Right lung (tissue), 5 donors: Measurements from ENCODE around the gene GPR62. TPM values are rescaled to one million over a fixed set of nuclear protein-coding genes. Genes with fewer than 3 reads are reported as not detected.

Source experiments
- DNase-seq, 2 donors: peaks; one replicate each; pipeline ENCODE4 v3.0.0-alpha.2; 2013
- polyA plus RNA-seq, 5 donors: library from polyadenylated mRNA; unstranded; fragments of 120-200 nt; gene quantifications; one replicate each; pipeline versions ENCODE4 v1.2.1 to v1.2.3, GENCODE V29; 2013; ENCODE audit warnings: inconsistent platforms in 1 of 5, low replicate concordance in 1 of 5; ENCODE audit not compliant: insufficient read length in 5 of 5, insufficient read depth in 1 of 5

GPR62 gene
- polyA plus RNA-seq, 5 donors: 0.18 to 0.38 (median 0.28) TPM

DNA sequence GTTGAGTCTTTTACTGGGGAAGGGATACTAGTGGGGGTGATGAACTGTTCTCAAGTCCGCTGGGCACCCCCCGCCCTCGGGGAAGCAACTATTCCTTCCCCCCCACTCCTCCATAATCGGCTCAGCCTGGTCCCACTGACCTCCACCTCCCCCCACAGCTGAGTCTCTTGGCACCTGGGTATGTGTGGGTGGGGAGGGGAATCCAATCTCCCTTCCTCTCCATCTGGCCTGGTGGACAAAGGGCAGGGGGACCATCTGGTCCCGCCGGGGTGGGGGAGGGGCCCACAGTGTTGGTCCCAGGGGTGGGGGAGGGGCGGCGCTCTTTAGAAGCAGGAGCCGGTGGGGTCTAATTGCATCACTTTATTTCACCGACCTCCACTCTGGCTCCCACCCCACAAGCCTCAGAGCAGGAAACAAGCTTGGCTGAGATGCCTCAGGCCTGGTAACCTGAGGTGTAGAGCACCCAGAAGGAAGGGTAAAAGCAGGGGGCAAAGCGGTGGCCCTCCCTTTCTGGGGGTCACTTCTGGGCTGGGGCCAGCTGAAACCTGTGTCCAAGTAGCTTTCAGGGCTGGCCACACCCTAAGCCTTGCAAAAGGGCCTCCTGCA is 13.1 kb downstream of the GPR62 start:
- peak in 1 of 2 donors; percentile 21 for DNase-seq

DNA sequence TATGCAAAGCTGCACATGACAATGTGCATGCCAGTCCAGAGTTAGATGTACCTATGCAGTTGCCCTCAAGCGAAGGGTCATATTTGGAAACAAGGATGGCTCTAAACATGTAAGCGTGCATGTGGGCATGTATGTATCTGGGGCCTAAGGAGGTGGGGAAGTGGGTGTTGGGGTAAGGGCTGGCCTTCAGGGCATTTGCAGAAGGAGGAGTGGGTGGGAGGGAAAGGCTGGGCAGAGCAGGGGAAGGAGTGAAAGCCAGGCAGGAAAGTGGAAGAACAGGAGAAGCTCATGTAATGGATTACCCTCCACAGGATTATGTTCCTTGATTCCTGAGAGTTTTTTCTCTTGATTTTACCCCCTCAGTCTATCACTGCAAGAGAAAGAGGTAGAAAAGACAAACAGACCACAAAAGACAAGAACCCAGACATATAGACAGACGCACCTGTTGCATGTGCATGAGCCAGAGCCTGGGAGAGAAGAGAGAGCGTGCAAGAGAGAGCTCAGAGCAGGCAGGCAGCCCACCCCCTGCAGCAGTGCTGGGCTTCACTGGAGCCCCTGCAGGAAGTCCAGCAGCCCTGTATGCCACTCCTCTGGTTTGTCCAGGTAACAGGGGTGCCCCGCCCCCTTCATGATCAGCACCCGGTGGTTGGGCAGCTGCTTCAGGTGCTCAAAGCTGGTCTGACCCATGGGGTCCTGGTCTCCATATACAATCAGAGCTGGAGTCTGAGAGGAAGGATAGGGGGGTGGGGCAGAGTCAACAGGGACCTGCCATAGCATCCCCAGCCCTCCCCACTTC is 13.9 kb downstream of the GPR62 start:
- DNase-seq: no peak

DNA sequence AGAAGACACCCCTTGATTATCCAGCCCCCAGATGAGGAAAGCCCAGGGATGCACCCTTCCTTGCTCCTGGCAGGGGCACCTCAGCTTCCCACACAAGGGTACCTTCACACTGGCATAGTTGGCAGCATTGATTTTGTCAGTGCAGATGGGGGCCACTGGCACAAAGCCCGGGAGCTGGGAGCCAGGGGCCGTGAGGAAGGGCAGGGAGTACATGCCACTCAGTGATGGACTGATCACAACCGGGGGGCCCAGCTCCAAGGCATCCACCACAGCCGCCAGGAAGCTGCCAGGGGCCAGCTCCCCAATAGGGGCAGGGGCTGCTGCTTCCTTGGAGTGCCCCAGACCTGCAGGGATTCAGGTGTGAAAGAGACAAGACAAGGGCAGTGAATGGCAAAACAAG is 14.7 kb downstream of the GPR62 start:
- DNase-seq: no peak

DNA sequence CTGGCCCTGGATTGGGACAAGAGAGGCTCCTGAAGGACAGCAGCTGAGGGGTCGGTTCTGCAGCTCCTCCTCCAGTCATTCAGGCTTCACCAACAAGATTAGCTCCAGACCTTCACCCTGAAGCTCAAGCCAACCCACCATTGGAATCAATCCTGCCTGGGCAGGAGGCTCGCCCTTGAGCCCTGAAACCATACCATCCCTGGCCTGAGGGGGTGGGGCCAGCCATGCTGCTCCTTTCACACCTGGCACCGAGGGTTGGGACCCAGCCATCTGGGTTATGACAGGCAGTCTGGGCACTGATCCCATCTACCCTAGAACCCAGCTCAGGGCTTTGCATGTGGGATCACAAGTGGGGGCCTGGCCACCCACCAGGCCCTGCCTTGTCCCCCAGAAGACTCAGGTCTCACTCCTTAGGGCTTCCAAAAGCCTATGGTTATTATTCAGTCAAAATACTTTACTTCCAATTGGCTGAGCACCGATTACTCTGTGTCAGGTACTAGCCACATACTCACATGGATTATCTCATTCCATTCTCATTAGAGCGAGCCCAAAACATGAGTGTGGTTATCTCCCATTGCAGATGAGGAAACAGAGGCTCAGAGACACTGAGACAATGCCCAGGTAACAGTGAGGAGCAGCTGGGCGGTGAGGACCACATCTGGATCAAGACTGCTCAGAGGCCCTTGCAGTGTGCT is 15.6 kb downstream of the GPR62 start:
- DNase-seq: no peak

DNA sequence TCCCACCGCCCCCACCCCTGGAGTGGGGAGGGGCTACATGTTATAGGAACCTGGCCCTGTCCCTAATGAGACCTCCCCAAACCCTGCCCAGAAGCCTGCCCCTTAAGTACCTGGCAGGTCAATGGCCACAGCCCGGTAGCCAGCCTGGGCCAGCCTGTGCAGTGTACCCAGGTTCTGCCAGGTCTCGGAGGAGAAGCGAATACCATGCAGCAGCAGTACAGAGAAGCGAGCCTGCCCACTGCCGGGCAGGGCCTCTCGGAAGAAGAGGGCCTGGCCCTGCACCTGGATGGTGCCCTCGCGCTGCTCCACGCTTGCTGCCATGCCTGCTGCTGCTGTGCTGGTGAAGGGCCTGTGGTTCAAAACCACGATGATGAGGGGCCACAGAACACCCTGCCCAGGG is 16.2 kb downstream of the GPR62 start:
- no peak for DNase-seq

DNA sequence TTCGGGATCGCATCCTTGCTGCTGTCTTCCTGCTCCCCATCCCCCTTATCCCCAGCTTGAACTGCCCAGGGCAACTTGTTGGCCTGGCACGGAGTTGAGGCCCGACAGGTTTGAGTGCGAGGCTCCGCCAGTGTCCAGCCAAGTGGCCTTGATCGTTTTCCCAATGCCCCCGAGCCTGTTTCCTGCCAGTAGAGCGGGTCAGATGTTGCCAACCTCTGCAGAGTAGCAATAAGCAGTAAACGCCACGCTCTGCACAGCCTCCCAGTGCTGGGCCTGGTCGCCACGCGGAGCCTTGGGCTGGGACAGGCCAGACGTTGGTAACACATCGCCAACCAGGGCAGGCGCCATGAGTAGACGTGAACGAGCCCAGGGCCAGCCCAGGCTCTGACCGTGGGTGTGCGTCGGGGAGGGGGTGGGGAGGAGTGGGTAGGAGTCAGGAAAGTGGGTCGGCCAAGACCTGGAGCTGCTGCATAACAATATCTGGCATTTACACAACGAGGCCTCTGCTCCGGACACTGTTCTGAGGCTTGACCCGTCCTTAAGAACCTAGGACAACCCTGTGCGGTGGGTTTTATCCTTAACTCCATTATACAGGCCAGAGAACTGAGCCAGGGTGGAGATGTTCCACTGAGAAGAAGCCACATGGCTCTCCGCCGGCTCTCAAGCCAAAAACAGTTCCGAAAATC is 19.2 kb downstream of the GPR62 start:
- DNase-seq: no peak

DNA sequence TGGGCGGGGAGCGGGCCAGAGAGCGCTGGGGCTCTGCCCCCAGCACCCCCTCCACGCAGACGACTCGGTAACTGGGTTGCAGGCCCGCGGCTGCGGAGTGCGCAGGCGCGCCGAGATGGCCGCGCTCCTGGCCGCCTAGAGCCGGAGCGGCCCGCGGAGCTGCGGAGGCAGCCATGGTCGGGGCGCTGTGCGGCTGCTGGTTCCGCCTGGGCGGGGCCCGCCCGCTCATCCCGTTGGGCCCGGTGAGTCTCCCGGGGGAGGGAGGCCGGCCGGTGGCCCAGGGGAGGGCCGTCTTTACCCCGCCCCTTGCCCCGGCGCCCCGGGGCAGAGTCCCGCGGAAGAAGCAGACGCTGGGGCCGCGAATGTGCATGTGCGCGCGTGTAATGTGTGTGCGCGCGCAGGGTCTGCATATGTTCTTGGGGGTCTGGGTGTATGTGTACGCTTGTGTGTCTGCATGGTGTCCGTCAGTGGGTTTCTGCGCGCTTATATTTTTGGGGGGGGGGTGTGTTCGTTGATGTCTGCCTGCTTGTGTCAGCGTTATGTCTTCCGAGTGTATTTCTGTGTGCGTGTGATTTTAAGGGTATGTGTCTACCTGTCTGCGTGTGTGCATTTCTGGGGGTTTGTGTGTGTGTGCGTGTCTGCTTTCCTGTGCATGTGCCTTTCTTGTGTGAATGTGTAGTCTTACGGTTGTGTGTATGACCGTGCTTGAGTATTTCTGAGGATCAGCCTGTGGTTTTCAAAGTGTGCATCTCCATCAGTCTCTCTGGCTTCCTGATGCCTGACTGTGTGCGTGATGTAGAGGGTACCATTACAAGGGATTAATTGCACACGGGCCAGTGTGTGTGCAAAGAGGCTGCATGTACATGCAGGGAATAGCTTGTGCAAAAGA is 20.0 kb downstream of the GPR62 start, which contains the start of gene ABHD14A:
TSS of gene ABHD14A (plus strand) at position 102 of the 889 bp plus-strand sequence. CDS start at position 174, 72 bp downstream.
- peak; percentile 61 to 67 for DNase-seq

DNA sequence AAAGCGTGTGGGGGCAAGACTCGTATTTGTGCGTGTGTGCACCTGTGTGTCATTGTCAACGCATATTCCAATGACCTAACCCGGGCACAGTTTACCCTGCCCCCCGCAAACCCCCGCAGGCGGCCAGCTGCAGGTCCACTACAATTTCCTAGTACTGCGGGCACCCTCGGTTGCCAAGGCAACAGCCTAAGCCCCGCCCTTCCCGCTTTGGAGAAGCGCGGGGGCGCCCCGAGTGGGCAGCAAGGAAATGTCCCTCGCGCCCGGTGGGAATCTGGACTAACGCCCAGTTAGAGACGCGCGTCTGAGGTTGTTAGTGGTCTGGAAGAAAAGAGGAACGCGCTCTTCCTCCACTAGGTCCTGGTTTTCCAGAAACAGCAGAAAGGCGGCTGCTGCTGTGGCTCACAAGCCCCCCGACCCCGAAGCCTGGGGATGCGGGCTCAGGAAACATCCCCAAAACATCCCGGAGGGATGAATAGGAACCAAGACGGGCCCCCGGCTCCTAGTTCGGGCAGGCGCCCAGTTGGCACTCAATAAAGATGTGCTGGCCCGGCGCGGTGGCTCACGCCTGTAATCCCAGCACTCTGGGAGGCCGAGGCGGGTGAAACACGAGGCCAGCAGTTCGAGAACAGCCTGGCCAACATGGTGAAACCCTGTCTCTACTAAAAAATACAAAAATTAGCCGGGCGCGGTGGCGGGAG is 20.8 kb downstream of the GPR62 start:
- DNase-seq: peak; percentile 70 to 74

DNA sequence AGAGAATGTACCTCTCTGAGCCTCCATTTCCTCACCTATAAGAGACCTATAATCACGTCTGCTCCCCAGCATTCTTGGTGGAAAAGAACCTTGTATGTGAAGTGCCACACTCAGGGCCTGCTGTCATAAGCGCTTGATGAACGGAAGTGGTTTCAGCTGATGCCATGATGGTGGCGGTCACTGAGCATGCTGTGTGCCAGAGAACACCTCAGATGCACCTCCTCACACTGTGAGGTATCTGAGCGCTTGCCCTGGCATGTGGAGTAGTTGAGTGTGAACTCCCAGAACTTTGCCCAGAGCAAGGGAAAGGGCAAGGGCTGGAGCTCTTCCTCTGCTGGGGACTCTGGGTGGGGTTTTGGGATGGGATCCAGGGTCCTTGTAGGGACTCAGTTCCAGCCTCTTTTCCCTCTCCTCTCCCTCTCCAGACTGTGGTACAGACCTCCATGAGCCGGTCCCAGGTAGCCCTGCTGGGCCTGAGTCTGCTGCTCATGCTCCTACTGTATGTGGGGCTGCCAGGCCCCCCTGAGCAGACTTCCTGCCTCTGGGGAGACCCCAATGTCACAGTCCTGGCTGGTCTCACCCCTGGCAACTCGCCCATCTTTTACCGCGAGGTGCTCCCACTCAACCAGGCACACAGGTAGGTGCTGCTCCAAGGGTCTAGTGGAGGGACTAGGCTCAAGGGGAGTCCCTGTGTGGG is 22.4 kb downstream of the GPR62 start:
- DNase-seq: no peak

DNA sequence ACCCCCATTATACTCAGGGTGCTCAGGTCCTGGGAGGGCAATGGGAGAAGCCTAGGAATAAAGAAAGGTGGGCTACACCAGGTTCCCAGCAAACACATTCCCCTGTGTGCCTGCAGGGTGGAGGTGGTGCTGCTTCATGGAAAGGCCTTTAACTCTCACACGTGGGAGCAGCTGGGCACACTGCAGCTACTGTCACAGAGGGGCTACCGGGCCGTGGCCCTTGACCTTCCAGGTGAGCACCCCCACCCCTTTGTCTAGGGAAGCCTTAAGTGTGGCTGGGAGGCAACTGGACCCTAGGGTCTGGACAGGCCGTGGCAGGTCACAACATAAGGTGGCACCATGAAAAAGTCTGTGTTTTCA is 22.9 kb downstream of the GPR62 start:
- DNase-seq: no peak

DNA sequence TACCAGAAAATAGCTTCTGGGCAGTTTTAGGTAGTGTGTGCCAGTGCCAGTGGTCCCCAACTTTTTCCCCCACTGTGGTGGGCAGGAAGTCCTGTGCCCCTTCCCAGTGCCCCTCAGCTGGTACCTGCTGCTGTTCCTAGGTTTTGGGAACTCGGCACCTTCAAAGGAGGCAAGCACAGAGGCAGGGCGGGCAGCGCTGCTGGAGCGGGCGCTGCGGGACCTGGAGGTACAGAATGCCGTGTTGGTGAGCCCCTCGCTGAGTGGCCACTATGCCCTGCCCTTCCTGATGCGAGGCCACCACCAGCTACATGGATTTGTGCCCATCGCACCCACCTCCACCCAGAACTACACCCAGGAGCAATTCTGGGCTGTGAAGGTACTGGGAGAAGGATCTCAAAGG is 25.1 kb downstream of the GPR62 start:
- no peak for DNase-seq

DNA sequence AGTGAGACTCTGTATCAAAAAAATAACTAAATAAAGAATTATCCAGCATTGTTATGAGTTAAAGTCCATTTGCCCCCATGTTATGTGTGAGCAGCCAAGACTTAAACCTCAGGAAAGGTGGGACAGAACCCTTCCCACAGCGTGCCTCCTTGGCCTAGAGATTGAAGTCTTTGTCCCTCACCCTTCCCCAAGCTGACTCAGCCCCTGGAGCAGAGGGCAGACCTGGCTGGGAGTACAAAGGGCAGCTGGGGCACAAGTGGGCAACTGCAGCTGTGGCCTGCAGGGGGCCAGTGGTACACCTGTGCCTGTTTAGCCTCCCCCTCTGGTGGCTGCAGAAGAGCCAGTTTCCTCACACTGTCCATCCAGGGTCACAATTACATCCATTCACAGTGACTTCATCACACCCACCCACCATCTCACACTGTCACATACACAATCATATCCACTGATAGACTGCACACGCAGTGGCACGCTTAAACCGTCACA is 27.2 kb downstream of the GPR62 start:
- DNase-seq: no peak

DNA sequence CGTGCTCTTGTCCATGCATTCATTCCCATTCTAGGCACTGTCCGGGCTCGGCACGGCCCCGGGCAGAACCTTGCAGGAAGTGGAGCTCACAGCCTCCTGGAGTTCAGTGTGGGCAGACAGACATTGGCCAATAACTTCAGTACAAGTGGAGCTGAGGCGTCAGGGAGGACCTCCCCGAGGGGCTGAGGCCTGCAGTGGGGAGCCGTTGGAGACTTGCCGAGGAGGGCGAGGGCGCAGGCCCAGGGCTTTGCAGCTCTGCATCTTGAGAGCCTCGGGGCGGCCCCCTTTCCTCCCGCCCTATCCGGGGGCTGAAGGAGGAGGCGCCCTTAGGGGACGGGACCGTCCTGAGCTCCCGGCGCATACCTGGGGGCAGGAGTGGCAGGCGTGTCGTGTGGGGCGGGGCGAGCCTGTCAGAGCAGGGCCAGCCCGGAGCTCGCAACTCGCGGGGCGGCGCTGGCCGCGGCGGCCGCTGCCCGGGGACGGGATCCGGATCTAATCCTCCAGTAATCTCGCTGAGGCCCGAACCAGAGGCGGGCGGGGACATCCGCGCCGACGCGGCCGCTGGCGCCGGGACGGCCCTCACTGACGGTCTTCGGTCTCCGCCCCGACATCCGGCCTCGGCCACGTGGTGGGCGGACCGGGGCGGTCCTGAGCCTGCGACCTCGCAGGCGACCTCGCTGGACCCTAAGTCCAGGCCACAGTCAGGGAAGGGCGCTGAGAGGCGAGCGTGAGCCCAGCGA is 27.8 kb downstream of the GPR62 start, which contains the start of gene ACY1:
TSS of gene ACY1 (plus strand) at position 698 of the 740 bp plus-strand sequence. CDS start 530 bp downstream, outside the sequence.
- DNase-seq: peak; percentile 90 to 91

DNA sequence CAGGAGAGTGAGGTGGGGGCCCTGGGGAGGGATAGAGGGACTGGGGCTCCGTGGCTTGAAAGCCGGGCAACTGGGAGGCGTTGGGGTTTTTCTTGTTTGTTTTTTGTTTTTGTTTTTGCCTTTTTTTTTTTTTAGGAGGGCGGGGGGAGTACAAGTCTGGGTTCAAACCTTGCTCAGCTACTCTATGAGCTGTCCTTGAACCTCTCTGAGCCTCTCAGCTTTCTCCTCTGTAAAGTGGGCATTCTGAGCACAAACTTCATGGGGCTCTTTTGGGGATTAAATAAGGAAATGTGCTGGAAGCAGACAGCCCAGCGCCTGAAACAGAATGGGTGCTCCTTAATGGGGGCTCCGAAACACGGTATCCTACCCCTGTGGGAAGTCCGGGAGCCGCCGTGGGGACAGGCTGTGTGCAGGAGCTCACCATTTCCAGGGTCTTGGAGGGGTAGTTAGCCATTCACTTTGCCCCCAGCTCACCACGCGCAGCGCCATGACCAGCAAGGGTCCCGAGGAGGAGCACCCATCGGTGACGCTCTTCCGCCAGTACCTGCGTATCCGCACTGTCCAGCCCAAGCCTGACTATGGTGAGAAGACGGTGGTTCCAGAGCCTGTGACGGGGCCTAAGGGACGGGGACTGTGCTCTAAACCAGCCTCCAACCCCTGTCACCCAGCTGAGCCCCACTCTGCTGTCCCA is 28.5 kb downstream of the GPR62 start:
- no peak for DNase-seq

DNA sequence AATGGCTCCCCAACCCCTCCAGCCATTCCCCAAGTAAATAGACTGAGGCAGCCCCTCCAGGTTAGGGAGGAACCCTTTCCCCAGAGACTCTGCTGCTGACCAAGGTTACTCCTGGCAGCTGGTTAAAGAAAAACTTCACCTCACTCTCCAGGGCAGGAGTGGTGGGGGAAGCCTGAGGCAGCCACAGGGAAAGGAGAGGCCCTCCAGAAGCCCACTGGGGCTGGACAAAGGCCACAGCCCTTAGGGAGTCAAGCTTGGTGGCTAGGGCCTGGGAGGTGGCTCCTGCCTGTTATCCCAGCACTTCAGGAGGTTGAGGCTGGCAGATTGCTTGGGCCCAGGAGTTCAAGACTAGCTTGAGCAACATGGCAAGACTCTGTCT is 29.1 kb downstream of the GPR62 start:
- DNase-seq: no peak

DNA sequence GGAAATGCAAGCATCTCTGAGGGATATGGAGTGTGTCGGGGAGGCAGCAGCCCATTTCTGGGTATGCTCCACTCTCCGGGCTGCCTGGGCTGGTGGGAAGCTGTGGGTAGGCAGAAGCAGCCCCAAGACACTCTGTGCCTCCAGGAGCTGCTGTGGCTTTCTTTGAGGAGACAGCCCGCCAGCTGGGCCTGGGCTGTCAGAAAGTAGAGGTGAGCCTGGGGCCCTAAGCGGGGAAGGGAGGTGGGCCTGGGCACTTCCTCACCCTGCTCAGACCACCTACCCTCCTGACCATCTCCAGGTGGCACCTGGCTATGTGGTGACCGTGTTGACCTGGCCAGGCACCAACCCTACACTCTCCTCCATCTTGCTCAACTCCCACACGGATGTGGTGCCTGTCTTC is 29.9 kb downstream of the GPR62 start:
- no peak for DNase-seq

DNA sequence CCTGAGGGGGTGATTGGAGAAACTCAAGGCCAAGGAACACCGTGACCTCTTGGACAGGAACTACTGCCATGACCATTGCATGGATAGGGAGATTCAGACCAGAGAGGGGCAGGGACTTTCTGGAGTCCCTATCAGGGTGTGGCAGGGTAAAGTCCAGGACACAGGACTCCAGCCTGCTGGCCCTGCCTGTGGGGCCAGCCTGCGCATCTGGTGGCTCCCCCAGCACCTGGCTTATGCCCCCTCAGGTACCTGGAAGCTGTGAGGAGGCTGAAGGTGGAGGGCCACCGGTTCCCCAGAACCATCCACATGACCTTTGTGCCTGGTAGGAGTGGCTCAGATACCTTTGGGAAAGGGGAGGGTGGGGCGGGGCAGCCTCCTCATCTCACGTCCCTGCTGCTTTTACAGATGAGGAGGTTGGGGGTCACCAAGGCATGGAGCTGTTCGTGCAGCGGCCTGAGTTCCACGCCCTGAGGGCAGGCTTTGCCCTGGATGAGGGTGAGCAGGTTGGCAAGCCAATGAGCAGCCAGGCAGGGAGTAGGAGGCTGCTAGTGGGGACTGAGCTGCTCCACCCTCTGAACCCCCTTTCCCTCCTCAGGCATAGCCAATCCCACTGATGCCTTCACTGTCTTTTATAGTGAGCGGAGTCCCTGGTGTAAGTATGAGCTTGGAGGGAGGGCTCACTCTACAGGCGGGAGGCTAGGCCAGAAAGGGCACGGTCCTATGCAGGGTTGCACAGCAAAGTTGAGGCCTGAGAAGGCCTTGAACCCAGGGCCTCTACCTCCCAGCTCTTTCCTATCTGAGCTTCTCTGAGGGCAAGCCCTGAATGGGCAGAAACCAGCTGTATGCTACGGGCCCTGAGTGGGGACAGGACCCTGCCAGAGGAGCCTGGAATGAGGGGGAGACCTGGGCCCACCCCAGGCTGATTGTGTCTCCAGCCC is 31.1 kb downstream of the GPR62 start:
- no peak for DNase-seq
